AG09309 (cell line): ENCODE data around the gene EXD3.
"Not testable (repeated sequence)": the region's sequence is repeated elsewhere in the genome, so short reads cannot be mapped to it uniquely, and the experiment has no call there.

Experiments
- DNase-seq: peaks from one replicate; pipeline ENCODE4 v3.0.0-alpha.2; 2010; ENCODE audit warnings: low read depth
- H3K4me3 ChIP-seq: 2 replicates; pipeline ENCODE4 v1.5.1; 2011; ENCODE audit warnings: mild to moderate bottlenecking, low read depth, low read length, moderate library complexity; ENCODE audit not compliant: control insufficient read depth
- CTCF ChIP-seq: IDR thresholded peaks from 2 replicates; pipeline ENCODE4 v1.5.1; 2011; ENCODE audit warnings: mild to moderate bottlenecking, low read depth, low read length, inconsistent platforms; ENCODE audit not compliant: insufficient read depth, control insufficient read depth; ENCODE audit errors: missing control alignments

Gene EXD3

GRCh38 chr9:137454145-137454596, 31.2 kb upstream of the EXD3 start:
- no peak for TF ChIP-seq CTCF
- H3K4me3 ChIP-seq, result no peak overlapping the region
- no peak for DNase-seq

GRCh38 chr9:137453643-137454081, 30.7 kb upstream of the EXD3 start:
- no peak for TF ChIP-seq CTCF
- H3K4me3 ChIP-seq, result no peak overlapping the region
- DNase-seq, result no peak

GRCh38 chr9:137452761-137453642, 30.0 kb upstream of the EXD3 start:
- no peak for DNase-seq
- TF ChIP-seq CTCF, result no peak
- no peak overlapping the region for H3K4me3 ChIP-seq

- TF ChIP-seq CTCF, result no peak
- no peak overlapping the region for H3K4me3 ChIP-seq
- DNase-seq, result no peak
Observed at GRCh38 chr9:137452006-137452760, 29.2 kb upstream of the EXD3 start.

- not testable (repeated sequence) for DNase-seq, H3K4me3 ChIP-seq
Observed at GRCh38 chr9:137451264-137452005, 28.5 kb upstream of the EXD3 start.

- H3K4me3 ChIP-seq, DNase-seq: not testable (repeated sequence)
Observed at GRCh38 chr9:137450539-137451222, 27.7 kb upstream of the EXD3 start.

GRCh38 chr9:137449931-137450538, 27.1 kb upstream of the EXD3 start:
- no peak overlapping the region for H3K4me3 ChIP-seq
- no peak for DNase-seq
- TF ChIP-seq CTCF, result no peak
